GF-D8 (cell line): ENCODE measurements around the gene ADAMTS14.
"Not testable (repeated sequence)": the region's sequence is repeated elsewhere in the genome, so short reads cannot be mapped to it uniquely, and the experiment has no call there.

ENCODE experiments used
- DNase-seq: peaks from one replicate; lab custom pipeline; 2025; lab: John Stamatoyannopoulos, UW

Gene ADAMTS14

GRCh38 chr10:70751356-70751755 lies 79.0 kb downstream of the ADAMTS14 start:
- DNase-seq: no peak

GRCh38 chr10:70751991-70752390 lies 79.7 kb downstream of the ADAMTS14 start:
- no peak for DNase-seq

DNA sequence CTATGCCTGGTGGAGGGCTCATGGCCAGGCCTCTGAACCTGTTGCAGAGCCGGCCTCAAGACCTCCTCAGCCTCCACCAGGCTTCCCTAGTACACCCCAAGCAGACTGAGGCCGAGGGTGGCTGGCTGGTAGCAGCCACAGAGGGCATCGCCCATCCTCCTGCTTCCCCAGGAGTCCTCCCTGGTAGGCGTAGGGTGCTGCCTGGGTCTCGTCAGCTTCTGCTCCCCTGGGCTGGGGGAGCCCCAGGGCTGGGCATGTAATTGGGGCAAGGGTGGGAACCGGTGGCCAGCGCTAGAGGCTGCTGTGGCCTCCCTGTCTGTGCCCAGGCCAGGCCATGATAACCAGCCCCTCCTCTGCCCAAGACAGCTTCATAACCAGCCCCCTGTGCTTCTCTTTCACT lies 80.3 kb downstream of the ADAMTS14 start:
- no peak for DNase-seq

GRCh38 chr10:70753026-70753663 lies 80.8 kb downstream of the ADAMTS14 start:
- no peak for DNase-seq

DNA sequence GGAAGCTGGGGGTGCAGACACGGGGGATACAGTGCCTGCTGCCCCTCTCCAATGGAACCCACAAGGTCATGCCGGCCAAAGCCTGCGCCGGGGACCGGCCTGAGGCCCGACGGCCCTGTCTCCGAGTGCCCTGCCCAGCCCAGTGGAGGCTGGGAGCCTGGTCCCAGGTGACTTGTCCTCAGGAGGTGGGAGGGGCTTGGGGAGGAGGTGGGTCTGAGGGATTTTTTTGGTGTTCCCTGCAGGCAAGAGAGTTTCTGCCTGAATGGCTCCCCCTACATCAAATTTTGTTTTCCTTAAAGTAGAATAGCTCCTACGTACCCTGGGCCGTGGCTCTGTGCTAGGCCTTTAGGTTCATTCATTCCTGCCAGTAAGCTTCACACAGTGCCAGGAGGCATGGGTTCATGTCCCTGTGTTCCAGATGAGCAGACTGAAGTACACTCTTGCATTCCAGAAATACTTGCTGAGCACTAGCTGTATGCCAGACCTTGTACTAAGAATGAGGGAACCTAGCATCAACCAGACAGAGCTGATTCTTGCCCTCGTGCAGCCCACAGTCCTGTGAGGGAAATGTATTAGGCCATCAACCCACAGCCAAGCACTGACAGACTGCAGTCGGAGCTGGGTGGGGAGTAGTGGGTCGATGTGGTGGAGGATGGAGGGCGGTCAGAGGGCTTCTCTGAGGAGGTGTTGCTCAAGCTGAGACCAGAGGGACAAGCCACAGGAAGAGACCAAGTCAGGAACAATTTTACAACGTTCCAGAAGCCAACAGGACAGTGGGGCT lies 81.7 kb downstream of the ADAMTS14 start:
- no peak for DNase-seq

GRCh38 chr10:70756700-70757360 lies 84.5 kb downstream of the ADAMTS14 start:
- DNase-seq: no peak

DNA sequence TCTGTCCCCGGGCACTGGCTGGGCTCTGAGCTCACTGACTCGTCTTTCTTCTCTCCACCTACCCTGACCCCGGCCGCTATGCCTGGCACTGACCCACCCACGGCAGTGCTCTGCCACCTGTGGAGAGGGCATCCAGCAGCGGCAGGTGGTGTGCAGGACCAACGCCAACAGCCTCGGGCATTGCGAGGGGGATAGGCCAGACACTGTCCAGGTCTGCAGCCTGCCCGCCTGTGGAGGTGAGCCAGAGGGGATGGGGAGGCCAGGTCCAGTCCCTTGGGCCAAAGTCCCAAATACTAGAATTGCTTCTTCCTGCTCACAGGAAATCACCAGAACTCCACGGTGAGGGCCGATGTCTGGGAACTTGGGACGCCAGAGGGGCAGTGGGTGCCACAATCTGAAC lies 85.5 kb downstream of the ADAMTS14 start:
- DNase-seq: no peak

DNA sequence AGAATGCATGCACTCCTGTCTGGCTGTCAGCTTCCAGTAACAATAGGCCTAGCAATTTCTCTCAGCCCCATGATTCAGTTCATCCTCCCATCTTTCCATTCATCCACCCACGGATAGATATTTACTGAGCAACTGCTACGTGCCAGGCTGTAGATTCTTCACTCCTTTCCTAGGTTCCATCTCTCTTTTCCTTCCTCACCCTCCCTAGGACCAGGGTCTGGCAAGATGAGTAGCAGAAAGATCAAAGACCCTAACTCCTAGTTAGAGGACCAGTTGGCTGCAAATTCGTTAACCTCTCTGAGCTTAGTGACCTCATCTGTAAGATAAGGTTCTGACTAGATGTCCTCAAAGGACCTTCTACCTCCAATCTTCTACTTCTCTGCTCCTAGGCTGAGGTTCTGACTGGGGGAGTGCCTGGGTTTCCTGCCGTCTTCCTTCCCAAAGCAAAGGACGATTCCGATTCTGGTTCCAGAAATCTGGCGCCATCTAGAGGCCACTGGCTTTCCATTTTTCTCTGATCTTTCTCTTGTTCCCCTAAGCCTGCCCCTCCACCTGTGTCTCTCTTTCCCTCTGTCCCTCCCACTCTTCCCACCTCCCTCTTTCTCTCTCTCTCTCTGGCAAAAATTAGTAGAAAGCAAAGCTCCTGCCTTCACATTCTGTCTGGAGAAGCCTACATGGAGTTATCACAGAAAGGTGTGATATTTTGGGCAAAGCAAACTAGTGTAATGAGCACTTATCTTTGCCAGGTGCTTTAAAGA lies 86.6 kb downstream of the ADAMTS14 start:
- DNase-seq: peak; percentile 54

GRCh38 chr10:70759781-70760180 lies 87.5 kb downstream of the ADAMTS14 start:
- DNase-seq: peak; percentile 52

DNA sequence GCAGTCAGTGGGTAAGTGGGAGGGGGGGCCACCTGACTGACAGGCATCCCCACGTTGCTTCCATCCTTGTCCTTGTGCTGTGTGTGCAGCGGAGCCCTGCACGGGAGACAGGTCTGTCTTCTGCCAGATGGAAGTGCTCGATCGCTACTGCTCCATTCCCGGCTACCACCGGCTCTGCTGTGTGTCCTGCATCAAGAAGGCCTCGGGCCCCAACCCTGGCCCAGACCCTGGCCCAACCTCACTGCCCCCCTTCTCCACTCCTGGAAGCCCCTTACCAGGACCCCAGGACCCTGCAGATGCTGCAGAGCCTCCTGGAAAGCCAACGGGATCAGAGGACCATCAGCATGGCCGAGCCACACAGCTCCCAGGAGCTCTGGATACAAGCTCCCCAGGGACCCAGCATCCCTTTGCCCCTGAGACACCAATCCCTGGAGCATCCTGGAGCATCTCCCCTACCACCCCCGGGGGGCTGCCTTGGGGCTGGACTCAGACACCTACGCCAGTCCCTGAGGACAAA lies 88.0 kb downstream of the ADAMTS14 start:
- no peak for DNase-seq

DNA sequence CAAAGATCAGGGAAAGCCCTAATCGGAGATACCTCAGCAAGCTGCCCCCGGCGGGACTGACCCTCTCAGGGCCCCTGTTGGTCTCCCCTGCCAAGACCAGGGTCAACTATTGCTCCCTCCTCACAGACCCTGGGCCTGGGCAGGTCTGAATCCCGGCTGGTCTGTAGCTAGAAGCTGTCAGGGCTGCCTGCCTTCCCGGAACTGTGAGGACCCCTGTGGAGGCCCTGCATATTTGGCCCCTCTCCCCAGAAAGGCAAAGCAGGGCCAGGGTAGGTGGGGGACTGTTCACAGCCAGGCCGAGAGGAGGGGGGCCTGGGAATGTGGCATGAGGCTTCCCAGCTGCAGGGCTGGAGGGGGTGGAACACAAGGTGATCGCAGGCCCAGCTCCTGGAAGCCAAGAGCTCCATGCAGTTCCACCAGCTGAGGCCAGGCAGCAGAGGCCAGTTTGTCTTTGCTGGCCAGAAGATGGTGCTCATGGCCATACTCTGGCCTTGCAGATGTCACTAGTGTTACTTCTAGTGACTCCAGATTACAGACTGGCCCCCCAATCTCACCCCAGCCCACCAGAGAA lies 88.8 kb downstream of the ADAMTS14 start:
- no peak for DNase-seq

DNA sequence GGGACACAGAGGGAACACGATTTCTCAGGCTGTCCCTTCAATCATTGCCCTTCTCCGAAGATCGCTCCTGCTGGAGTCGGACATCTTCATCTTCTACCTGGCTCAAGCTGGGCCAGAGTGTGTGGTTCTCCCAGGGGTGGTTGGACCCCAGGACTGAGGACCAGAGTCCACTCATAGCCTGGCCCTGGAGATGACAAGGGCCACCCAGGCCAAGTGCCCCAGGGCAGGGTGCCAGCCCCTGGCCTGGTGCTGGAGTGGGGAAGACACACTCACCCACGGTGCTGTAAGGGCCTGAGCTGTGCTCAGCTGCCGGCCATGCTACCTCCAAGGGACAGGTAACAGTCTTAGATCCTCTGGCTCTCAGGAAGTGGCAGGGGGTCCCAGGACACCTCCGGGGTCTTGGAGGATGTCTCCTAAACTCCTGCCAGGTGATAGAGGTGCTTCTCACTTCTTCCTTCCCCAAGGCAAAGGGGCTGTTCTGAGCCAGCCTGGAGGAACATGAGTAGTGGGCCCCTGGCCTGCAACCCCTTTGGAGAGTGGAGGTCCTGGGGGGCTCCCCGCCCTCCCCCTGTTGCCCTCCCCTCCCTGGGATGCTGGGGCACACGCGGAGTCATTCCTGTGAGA lies 89.5 kb downstream of the ADAMTS14 start:
- no peak for DNase-seq

- DNase-seq: peak; percentile 42
Measured at GRCh38 chr10:70762441-70763175, 90.3 kb downstream of the ADAMTS14 start.

DNA sequence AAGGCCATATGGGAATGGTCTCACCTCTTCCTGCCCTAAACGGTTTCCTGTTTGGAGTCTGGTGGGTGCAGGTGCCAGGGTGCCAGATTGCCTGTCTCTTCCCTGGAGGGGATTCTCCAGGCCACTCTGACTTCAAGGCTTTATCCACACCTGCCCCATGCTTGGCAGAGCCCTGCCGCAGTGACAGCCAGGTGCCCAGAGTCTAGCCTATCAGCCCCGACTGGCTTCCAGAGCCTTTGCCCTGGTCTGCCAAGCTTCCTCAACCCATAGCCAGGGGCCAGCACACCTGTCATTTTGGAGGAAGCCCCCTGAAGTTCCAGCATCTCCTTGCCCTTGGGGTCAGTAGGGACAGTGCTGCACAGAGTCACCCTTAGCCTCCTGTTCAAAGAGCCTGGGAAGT lies 91.3 kb downstream of the ADAMTS14 start:
- DNase-seq: no peak

DNA sequence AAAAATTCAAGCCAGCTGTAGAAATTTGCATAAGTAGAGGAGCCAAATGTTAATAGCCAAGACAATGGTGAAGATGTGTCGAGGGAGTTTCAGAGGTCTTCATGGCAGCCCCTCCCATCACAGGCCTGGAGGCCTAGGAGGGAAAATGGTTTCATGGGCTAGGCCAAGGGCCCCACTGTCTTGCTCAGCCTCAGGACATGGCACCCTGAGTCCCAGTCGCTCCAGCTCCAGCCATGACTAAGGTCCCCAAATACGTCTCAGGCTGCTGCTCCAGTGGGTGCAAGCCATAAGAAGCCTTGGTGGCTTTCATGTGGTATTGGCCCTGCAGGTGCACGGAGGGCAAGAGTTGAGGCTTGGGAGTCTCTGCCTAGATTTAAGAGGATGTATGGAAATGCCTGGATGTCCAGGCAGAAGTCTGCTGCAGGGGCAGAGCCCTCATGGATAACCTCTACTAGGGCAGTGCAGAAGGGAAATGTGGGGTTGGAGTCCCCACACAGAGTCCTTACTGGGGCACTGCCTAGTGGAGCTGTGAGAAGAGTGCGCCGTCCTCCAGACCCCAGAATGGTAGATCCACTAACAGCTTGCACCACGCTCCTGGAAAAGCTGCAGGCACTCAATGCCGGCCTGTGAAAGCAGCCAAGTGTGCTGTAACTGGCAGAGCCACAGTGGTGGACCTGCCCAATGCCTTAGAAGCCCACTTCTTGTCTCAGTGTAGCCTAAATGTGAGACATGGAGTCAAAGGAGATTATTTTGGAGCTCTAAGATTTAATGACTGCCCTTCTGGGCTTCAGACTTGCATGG lies 93.7 kb downstream of the ADAMTS14 start:
- no peak for DNase-seq

DNA sequence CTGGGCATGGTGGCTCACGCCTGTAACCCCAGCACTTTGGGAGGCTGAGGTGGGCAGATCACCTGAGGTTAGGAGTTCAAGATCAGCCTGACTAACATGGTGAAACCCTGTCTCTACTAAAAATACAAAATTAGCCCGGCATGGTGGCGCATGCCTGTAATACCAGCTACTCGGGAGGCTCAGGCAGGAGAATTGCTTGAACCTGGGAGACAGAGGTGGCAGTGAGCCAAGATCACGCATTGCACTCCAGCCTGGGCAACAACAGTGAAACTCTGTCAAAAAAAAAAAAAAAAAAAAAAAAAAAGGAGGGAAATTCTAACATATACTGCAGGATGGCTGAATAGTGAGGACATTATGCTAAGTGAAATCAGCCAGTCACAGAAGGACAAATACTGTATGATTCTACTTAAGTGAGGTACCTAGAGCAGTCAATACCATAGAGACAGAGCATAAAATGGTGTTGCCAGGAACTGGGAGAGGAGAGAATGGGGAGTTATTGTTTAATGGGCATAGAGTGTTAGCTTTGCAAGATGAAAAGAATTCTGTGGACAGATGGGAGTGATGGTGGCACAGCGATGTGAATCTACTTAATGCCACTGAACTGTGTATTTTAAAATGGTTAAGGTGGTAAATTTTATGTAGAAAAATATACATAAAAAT lies 95.8 kb downstream of the ADAMTS14 start:
- not testable (repeated sequence) for DNase-seq

DNA sequence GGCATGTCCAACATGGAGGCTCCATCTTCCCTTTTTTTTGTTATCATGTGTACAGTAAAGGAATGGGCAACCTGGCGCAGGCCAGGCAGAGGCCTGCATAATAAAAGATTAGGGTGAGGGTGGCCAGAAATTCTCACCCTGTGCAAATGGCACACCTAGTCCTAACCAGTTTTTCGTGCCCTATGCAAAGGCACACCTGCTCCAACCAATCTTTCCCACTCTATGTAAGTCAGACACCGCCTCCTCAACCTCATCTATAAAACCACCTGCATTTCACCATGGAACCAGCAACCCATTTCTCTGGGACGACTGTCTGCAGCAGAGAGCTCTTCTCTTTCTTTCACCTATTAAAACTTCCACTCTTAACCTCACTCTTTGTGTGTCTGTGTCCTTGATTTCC lies 96.8 kb downstream of the ADAMTS14 start:
- no peak for DNase-seq

DNA sequence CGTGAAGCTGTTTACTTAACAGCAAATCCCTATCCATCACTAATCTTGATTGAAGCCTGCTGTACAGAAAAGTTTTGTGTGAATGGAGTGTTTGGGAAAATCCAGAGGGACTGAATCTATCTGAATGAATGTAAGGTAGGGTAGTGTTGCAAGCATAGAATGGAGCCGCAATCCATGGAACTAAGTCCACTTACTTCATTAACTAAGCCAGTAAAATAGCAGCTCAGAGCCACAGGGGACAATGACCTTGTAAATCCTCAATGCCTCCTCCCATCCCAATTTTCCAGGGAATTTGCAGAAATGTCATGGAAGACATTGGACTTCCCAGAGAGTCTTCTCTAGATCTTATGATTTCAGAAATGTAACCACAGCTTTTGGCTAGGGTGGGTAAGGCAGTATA lies 97.7 kb downstream of the ADAMTS14 start:
- no peak for DNase-seq

DNA sequence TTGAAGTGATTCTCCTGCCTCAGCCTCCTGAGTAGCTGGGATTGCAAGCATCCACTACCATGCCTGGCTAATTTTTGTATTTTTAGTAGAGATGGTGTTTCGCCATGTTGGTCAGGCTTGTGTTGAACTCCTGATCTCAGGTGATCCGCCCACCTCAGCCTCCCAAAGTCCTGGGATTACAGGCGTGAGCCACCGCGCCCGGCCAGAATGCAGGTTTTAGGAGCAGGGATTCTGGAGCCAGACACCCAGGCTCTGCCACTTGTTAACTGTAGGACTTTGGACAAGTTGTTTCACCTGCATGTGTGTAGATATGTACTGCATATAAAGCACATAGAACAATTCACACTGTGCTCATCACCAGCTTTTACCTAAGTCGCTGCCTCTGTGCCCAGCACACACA lies 98.2 kb downstream of the ADAMTS14 start:
- DNase-seq: not testable (repeated sequence)
